CD4-positive, alpha-beta T cell treated with Interleukin-17A for 4 hours (primary cell): ENCODE data around the gene CFAP54.

Experiments
- DNase-seq: peaks from one replicate; pipeline ENCODE4 v3.0.0-alpha.2; 2020; ENCODE audit warnings: mixed read lengths

The CFAP54 gene

DNA sequence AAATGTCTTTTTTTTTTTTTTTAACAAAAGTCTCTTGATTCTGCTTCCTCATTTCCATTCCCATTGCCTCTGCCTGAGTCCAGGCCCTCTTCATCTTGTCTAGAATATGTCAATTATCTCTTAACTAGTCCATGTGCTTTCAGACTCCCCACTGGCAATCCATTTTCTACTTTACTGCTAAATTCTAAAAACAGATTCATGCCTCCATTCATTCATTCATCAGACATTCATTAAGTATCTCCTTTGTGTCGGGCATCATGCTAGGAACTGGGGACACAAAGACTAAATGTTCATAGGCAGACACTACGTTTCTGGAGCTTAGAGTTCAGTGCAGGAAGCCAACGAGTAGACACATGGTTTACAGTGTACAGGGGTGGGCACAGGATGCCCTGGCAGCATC is 408.0 kb downstream of the CFAP54 start:
- no peak for DNase-seq

DNA sequence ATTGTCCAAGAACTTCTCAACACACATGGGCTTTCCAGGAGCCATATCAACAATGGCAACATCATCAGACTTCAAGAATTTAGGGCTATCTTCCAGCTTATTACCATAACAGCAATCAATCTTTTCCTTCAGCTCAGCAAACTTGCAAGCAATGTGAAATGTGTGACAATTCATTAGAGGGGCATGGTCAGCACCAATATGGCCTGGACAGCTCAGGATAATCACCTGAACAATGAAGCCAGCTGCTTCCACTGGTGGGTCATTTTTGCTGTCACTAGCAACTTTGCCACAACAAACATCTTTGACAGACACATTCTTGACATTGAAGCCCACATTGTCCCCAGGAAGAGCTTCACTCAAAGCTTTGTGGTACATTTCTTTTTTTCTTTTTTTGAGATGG is 411.8 kb downstream of the CFAP54 start:
- DNase-seq = no peak

DNA sequence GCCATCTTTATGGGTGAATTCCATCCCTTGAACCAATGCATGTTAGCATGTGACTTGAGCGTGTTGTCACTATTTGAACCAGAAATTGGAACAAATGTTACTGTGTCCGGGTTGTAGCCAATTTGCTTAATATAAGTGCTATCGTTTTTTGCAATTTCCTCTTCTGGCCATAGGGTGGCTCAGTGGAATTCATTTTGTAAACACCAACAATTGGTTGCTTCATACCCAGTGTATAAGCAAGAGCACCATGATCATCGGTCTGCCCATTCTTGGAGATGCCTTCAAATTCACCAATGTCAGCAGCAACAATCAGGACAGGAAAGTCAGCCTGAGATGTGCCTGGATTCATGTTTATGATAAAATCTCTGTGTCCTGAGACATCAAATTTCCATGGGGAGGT is 412.7 kb downstream of the CFAP54 start:
- DNase-seq = no peak

GRCh38 chr12:96906498-96906848 is 417.1 kb downstream of the CFAP54 start:
- no peak for DNase-seq

- peak; percentile 88 for DNase-seq
These were observed 417.7 kb downstream of the CFAP54 start, which contains the start of gene NEDD1 for GRCh38 chr12:96906849-96907670. Gene NEDD1, plus strand, starts transcription at chr12:96907257. Its CDS starts 2,503 bp downstream, at chr12:96909760.

GRCh38 chr12:96907671-96908422 is 418.5 kb downstream of the CFAP54 start:
- DNase-seq = peak; percentile 21

DNA sequence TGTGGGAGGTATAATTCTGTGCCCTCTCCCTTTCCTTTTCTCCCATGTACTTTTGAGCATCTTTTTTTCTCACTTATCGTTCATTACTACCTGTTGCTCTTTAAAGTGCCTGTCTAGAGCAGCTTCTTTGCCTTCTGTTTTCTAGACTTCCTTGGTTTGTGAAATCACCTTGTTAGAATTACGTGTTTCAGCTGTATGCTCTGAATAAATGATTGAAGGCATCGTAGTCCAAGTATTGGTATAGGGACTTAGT is 419.0 kb downstream of the CFAP54 start:
- no peak for DNase-seq

DNA sequence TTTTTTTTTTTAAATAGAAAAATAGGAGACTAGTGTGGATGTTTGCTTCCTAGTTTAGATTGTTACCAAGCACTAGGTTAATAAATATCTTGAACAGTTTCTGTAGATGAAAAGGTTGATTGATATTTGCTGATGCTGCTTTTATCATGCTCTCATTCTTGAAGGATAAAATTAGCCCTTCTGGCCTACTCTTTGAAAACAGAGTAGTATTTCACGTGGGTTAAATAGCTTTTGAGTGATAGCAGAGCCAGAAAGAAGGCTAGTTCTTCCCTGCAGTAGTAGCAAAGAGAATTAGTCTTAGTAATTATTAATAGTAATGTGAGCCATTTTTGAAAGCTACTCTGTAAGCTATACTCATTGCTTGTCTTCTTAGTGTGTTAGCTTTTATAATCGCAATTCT is 422.9 kb downstream of the CFAP54 start:
- DNase-seq = no peak

DNA sequence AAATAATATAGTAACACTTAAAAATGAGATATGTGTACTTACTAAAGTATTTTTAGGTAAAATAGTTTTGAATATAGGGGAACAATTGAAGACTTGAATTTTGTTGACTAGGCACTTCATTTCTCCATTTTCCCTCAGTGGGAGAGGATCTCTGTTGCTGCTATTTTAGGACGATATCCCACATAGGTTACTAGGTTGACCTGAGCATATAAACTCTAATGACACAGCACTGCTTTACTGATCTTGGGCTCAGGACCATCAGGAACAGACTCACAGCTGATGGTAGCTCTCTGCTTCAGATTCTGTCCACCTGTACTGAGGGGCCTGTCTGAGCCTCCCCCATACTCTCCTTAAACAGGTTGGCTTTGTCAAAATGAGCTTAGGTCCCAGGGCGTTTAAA is 423.6 kb downstream of the CFAP54 start:
- no peak for DNase-seq

DNA sequence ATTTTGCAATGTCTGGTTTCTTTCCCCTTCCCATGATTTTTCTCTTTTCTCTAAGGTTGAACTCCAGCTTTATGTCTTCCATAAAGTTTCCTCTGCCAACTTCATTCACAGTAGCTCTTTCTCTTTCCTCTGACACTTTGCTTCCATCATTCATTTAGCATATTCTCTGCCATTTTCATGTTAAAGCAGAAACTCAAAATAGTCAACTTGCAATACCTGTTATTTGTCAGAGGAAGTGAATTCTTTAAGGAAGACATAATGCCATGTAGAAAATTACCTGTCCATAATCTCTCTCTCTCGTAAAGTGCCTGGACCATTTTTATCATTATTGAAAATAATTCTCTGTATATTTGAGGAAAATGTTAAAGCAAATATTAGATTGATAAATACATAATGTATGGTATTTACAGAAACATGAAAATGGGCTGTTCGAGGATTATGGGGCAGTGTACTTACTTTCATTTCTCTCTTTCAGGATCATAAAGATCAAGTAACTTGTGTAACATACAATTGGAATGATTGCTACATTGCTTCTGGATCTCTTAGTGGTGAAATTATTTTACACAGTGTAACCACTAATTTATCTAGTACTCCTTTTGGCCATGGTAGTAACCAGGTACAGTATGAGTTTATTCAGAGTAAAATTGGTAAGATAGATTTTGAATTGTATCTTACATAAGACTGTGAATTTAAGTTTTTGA is 430.3 kb downstream of the CFAP54 start:
- DNase-seq = no peak
